ENCODE measurements around the gene GLCCI1. TPM values are rescaled to one million over a fixed set of nuclear protein-coding genes. Genes with fewer than 3 reads are reported as not detected.

The GLCCI1 gene
- total and polyA plus RNA-seq, 4 donors, result 2.1 to 12.0 (median 8.0) TPM

- Histone ChIP-seq H3K9me3 (ENCODE audit: control insufficient read depth, low read length) (no peaks in the 10 kb centered on the region), H3K27ac (ENCODE audit: low read depth in 1 of 2, low read length in 2 of 2) (no peak overlapping the region), H3K36me3 (ENCODE audit: control insufficient read depth in 1 of 2, insufficient read depth in 2 of 2, low read length in 1 of 2) (no peaks in the 10 kb centered on the region), H3K27me3 (ENCODE audit: control insufficient read depth in 1 of 2, insufficient read depth in 2 of 2, low read length in 1 of 2) (no peaks in the 10 kb centered on the region), H3K4me3 (ENCODE audit: low read length in 2 of 2) (no peak overlapping the region), H3K4me1 (ENCODE audit: control insufficient read depth in 1 of 2, insufficient read depth in 2 of 2, low read length in 2 of 2) (no peaks in the 10 kb centered on the region)
- no peak for DNase-seq
- no peak for ATAC-seq (ENCODE audit: low FRiP score)
- intact Hi-C loops (cut with DNase I), result no loop called here
These were observed 45.8 kb downstream of the GLCCI1 start for GRCh38 chr7:8014399-8014798.

GRCh38 chr7:8015100-8015745 lies 46.6 kb downstream of the GLCCI1 start:
- H3K4me3 ChIP-seq (ENCODE audit: low read length in 2 of 2), result no peak overlapping the region
- ATAC-seq (ENCODE audit: low FRiP score) (no peak), DNase-seq (no peak)
- WGBS, 2 donors, result 97 to 98% methylated on average over 1 of the region's 1 CpG
- no peaks in the 10 kb centered on the region for H3K27me3 ChIP-seq (ENCODE audit: control insufficient read depth in 1 of 2, insufficient read depth in 2 of 2, low read length in 1 of 2)
- no peaks in the 10 kb centered on the region for H3K4me1 ChIP-seq (ENCODE audit: control insufficient read depth in 1 of 2, insufficient read depth in 2 of 2, low read length in 2 of 2)
- H3K36me3 ChIP-seq (ENCODE audit: control insufficient read depth in 1 of 2, insufficient read depth in 2 of 2, low read length in 1 of 2), result no peaks in the 10 kb centered on the region
- intact Hi-C loops (cut with DNase I), result no loop called here
- no peak overlapping the region for H3K27ac ChIP-seq (ENCODE audit: low read depth in 1 of 2, low read length in 2 of 2)
- no peaks in the 10 kb centered on the region for H3K9me3 ChIP-seq (ENCODE audit: control insufficient read depth, low read length)

GRCh38 chr7:8015746-8016120 lies 47.1 kb downstream of the GLCCI1 start:
- H3K4me1 ChIP-seq (ENCODE audit: control insufficient read depth in 1 of 2, insufficient read depth in 2 of 2, low read length in 2 of 2), result no peaks in the 10 kb centered on the region
- no peaks in the 10 kb centered on the region for H3K36me3 ChIP-seq (ENCODE audit: control insufficient read depth in 1 of 2, insufficient read depth in 2 of 2, low read length in 1 of 2)
- no peak overlapping the region for H3K4me3 ChIP-seq (ENCODE audit: low read length in 2 of 2)
- WGBS, 2 donors, result 82 to 98% methylated on average over 4 of the region's 4 CpGs
- intact Hi-C loops (cut with DNase I), result no loop called here
- ATAC-seq (ENCODE audit: low FRiP score) (no peak), DNase-seq (no peak)
- H3K9me3 ChIP-seq (ENCODE audit: control insufficient read depth, low read length), result no peaks in the 10 kb centered on the region
- no peak overlapping the region for H3K27ac ChIP-seq (ENCODE audit: low read depth in 1 of 2, low read length in 2 of 2)
- H3K27me3 ChIP-seq (ENCODE audit: control insufficient read depth in 1 of 2, insufficient read depth in 2 of 2, low read length in 1 of 2), result no peaks in the 10 kb centered on the region

DNA sequence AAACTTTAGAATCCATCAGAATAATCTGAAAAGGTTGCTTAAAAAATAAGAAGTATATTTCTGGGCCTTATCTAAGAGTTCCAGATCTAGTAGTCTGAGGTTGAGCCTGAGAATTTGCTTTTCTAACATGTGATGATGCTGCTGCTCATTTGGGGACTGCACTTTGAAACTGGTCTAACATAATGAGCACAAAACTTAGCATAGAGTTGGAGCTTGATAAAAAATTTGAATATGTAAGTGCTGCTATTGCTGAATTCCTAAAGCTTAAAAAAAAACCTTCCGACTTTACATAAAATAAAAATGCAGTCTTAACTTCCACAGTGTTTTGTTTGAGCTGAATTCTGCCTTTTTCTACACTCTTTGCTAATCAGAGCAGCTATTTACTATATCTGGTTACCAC lies 48.8 kb downstream of the GLCCI1 start:
- WGBS, 2 donors, result 60 to 66% methylated on average over 1 of the region's 1 CpG
- DNase-seq, result no peak
- no peaks in the 10 kb centered on the region for H3K36me3 ChIP-seq (ENCODE audit: control insufficient read depth in 1 of 2, insufficient read depth in 2 of 2, low read length in 1 of 2)
- H3K27ac ChIP-seq (ENCODE audit: low read depth in 1 of 2, low read length in 2 of 2), result no peak overlapping the region
- no peaks in the 10 kb centered on the region for H3K27me3 ChIP-seq (ENCODE audit: control insufficient read depth in 1 of 2, insufficient read depth in 2 of 2, low read length in 1 of 2)
- H3K4me1 ChIP-seq (ENCODE audit: control insufficient read depth in 1 of 2, insufficient read depth in 2 of 2, low read length in 2 of 2), result no peaks in the 10 kb centered on the region
- no peaks in the 10 kb centered on the region for H3K9me3 ChIP-seq (ENCODE audit: control insufficient read depth, low read length)
- no peak for ATAC-seq (ENCODE audit: low FRiP score)
- intact Hi-C loops (cut with DNase I), result no loop called here
- H3K4me3 ChIP-seq (ENCODE audit: low read length in 2 of 2), result no peak overlapping the region

DNA sequence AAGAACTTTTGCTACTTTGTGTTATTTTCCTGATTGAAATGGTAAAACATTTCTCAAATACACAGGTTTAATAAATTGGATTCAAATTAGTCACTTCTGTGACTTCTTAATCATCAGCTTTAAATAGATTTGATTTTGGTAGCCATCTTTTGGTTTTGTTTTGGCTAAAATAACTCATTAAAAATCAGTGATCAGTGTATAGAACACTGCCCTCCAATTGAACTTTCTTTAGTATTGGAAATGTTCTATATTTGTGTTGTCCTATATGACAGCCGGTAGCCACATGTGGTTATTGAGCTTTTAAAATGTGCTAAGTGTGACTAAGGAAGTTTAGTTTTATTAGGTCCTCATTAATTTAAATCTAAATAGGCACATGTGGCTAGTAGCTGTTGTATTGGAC lies 50.4 kb downstream of the GLCCI1 start:
- 95 to 98% methylated on average over 1 of the region's 1 CpG for WGBS, 2 donors
- Histone ChIP-seq H3K36me3 (ENCODE audit: control insufficient read depth in 1 of 2, insufficient read depth in 2 of 2, low read length in 1 of 2) (no peaks in the 10 kb centered on the region), H3K9me3 (ENCODE audit: control insufficient read depth, low read length) (no peaks in the 10 kb centered on the region), H3K27me3 (ENCODE audit: control insufficient read depth in 1 of 2, insufficient read depth in 2 of 2, low read length in 1 of 2) (no peaks in the 10 kb centered on the region), H3K4me3 (ENCODE audit: low read length in 2 of 2) (no peak overlapping the region), H3K4me1 (ENCODE audit: control insufficient read depth in 1 of 2, insufficient read depth in 2 of 2, low read length in 2 of 2) (no peaks in the 10 kb centered on the region), H3K27ac (ENCODE audit: low read depth in 1 of 2, low read length in 2 of 2) (no peak overlapping the region)
- intact Hi-C loops (cut with DNase I), result no loop called here
- DNase-seq, result no peak
- no peak for ATAC-seq (ENCODE audit: low FRiP score)

DNA sequence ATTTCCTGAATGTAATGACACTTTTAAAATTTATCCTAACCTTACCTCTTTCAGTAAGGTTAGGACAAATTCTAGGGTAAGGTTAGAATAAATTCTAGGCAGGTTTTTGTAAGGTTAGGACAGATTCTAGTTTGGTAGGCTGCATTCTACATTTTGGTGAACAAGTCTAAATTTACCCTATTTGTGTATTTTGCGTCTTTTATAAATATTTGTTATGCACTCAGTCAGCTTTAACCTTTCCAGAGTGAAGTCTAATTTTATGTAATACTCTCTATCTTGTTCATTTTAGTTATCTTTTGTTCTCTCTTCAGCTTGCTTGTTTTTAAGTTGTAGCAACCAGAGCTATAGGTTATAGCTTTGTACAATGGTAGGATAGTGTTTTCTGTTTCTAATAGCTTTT lies 54.0 kb downstream of the GLCCI1 start:
- DNase-seq (no peak), ATAC-seq (ENCODE audit: low FRiP score) (no peak)
- Histone ChIP-seq H3K27me3 (ENCODE audit: control insufficient read depth in 1 of 2, insufficient read depth in 2 of 2, low read length in 1 of 2) (no peaks in the 10 kb centered on the region), H3K36me3 (ENCODE audit: control insufficient read depth in 1 of 2, insufficient read depth in 2 of 2, low read length in 1 of 2) (no peaks in the 10 kb centered on the region), H3K9me3 (ENCODE audit: control insufficient read depth, low read length) (peaks cover 2% of the 10 kb centered on the region), H3K27ac (ENCODE audit: low read depth in 1 of 2, low read length in 2 of 2) (no peak overlapping the region), H3K4me1 (ENCODE audit: control insufficient read depth in 1 of 2, insufficient read depth in 2 of 2, low read length in 2 of 2) (no peaks in the 10 kb centered on the region), H3K4me3 (ENCODE audit: low read length in 2 of 2) (no peak overlapping the region)
- intact Hi-C loops (cut with DNase I), result no loop called here
- 95 to 97% methylated on average over 1 of the region's 1 CpG for WGBS, 2 donors

DNA sequence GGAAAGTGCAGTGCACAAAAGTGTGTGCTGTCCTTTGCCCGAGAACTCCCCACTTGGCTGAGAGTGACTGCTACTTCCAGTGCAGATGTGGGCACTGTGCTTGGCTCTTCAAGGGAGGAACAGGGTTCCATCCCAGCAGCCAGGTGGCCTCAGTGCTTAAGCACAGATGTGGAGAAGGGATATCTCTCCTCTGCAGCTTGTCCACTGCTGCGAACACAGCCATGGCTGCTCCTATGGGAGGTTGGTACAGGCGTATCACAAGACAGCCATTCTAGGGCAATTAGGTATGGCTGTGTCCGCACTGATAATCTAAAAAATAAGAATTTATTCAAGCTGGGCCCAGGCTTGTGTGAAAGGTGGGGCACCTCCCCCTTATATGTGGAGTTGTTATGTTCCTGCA lies 66.6 kb downstream of the GLCCI1 start:
- Histone ChIP-seq H3K4me3 (ENCODE audit: low read length in 2 of 2) (no peak overlapping the region), H3K9me3 (ENCODE audit: control insufficient read depth, low read length) (no peaks in the 10 kb centered on the region), H3K4me1 (ENCODE audit: control insufficient read depth in 1 of 2, insufficient read depth in 2 of 2, low read length in 2 of 2) (no peaks in the 10 kb centered on the region), H3K27ac (ENCODE audit: low read depth in 1 of 2, low read length in 2 of 2) (no peak overlapping the region), H3K27me3 (ENCODE audit: control insufficient read depth in 1 of 2, insufficient read depth in 2 of 2, low read length in 1 of 2) (no peaks in the 10 kb centered on the region), H3K36me3 (ENCODE audit: control insufficient read depth in 1 of 2, insufficient read depth in 2 of 2, low read length in 1 of 2) (peaks cover 0 to 4% of the 10 kb centered on the region in 2 donors)
- WGBS, 2 donors, result 96 to 97% methylated on average over 4 of the region's 4 CpGs
- ATAC-seq (ENCODE audit: low FRiP score), result no peak
- DNase-seq, result no peak
- intact Hi-C loops (cut with DNase I), result no loop called here

- H3K27me3 ChIP-seq (ENCODE audit: control insufficient read depth in 1 of 2, insufficient read depth in 2 of 2, low read length in 1 of 2), result no peaks in the 10 kb centered on the region
- DNase-seq (no peak), ATAC-seq (ENCODE audit: low FRiP score) (no peak)
- intact Hi-C loops (cut with DNase I), result no loop called here
- H3K36me3 ChIP-seq (ENCODE audit: control insufficient read depth in 1 of 2, insufficient read depth in 2 of 2, low read length in 1 of 2), result peaks cover 0 to 4% of the 10 kb centered on the region in 2 donors
- H3K4me3 ChIP-seq (ENCODE audit: low read length in 2 of 2), result no peak overlapping the region
- H3K27ac ChIP-seq (ENCODE audit: low read depth in 1 of 2, low read length in 2 of 2), result no peak overlapping the region
- no peaks in the 10 kb centered on the region for H3K4me1 ChIP-seq (ENCODE audit: control insufficient read depth in 1 of 2, insufficient read depth in 2 of 2, low read length in 2 of 2)
- 95 to 98% methylated on average over 2 of the region's 2 CpGs for WGBS, 2 donors
- no peaks in the 10 kb centered on the region for H3K9me3 ChIP-seq (ENCODE audit: control insufficient read depth, low read length)
These were observed 67.3 kb downstream of the GLCCI1 start for GRCh38 chr7:8035647-8036518.

DNA sequence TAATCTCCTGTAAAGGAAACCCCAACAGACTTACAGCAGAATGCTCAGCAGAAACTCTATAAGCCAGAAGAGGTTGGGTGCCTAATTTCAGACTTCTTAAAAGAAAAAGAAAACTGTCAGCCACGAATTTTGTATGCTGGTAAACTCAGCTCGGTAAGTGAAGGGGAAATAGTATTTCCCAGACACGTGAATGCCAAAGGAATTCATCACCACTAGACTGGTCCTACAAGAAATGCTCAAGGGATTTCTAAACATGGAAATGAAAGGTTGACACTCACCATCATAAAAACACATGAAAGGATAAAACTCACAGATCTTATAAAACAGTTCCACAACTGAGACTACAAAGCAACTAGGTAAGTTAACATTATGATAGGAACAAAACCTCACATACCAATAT lies 68.6 kb downstream of the GLCCI1 start:
- intact Hi-C loops (cut with DNase I), result no loop called here
- H3K4me3 ChIP-seq (ENCODE audit: low read length in 2 of 2), result no peak overlapping the region
- no peak for DNase-seq

More for the DNA sequence above, 68.6 kb downstream of the GLCCI1 start:
- WGBS, 2 donors, result 58 to 69% methylated on average over 3 of the region's 3 CpGs
- Histone ChIP-seq H3K4me1 (ENCODE audit: control insufficient read depth in 1 of 2, insufficient read depth in 2 of 2, low read length in 2 of 2) (no peaks in the 10 kb centered on the region), H3K36me3 (ENCODE audit: control insufficient read depth in 1 of 2, insufficient read depth in 2 of 2, low read length in 1 of 2) (peaks cover 0 to 4% of the 10 kb centered on the region in 2 donors), H3K9me3 (ENCODE audit: control insufficient read depth, low read length) (no peaks in the 10 kb centered on the region), H3K27me3 (ENCODE audit: control insufficient read depth in 1 of 2, insufficient read depth in 2 of 2, low read length in 1 of 2) (no peaks in the 10 kb centered on the region), H3K27ac (ENCODE audit: low read depth in 1 of 2, low read length in 2 of 2) (no peak overlapping the region)
- no peak for ATAC-seq (ENCODE audit: low FRiP score)

Data from aorta (tissue), 5 donors.